ENCODE results near the gene SPHK2. TPM values are rescaled to one million over a fixed set of nuclear protein-coding genes. Genes with fewer than 3 reads are reported as not detected.

The SPHK2 gene
- polyA plus RNA-seq, 1 of the 3 experiments (the other 2 are of a cell fraction), result 14.8 TPM

GRCh38 chr19:48625891-48626327 is 6.6 kb downstream of the SPHK2 start:
- Histone ChIP-seq H4K20me1 (ENCODE audit: insufficient read depth) (no peaks in the 10 kb centered on the region), H3K27me3 (ENCODE audit: insufficient read depth) (no peaks in the 10 kb centered on the region), H2AFZ (ENCODE audit: low read depth) (no peak overlapping the region), H3K9ac (no peak overlapping the region), H3K4me2 (peak overlapping the region; percentile 98; the same call in 1 of the 2 replicates), H3K79me2 (ENCODE audit: insufficient read depth) (0 out of 2 replicates have a peak, but pooled peaks cover 3% of the 10 kb centered on the region), H3K36me3 (replicated peaks in 1 of 2; ENCODE audit: control insufficient read depth in 1 of 2, insufficient read depth in 2 of 2, low read length in 1 of 2) (peaks cover 11 to 18% of the 10 kb centered on the region in 2 experiments), H3K27ac (ENCODE audit: low read depth in 2 of 2, low read length in 1 of 2) (no peak overlapping the region), H3K4me3 (ENCODE audit: low read depth in 2 of 2, low read length in 1 of 2) (no peak overlapping the region), H3F3A (replicated peaks; ENCODE audit: insufficient read depth) (peaks cover 13% of the 10 kb centered on the region), H3K9me3 (no peaks in the 10 kb centered on the region), H3K9me2 (no peaks in the 10 kb centered on the region), H3K4me1 (ENCODE audit: control insufficient read depth in 1 of 2, insufficient read depth in 2 of 2, low read depth in 1 of 2, low read length in 1 of 2) (peaks cover 4 to 22% of the 10 kb centered on the region in 2 experiments; a peak in 2 of 4 replicates)
- no CpG with 5 or more reads among the region's 30 CpGs for WGBS (ENCODE audit: low lambda C conversion rate)
- no peak for DNase-seq
- ChIA-PET POLR2A (interaction anchor here (0.7 to 1.5 kb wide), 2 partner anchors 9 to 201 kb away, joined by 3 to 5 read pairs; no protein-coding TSS in a partner anchor), CTCF (no interaction called here)
- TF ChIP-seq SIN3A (IDR thresholded peaks at IDR 0.05; ENCODE audit: borderline replicate concordance, low read depth, low read length) (no peak), USF1 (IDR thresholded peaks at IDR 0.05; ENCODE audit: borderline replicate concordance, low read depth) (no peak), FOXJ3 (CRISPR knock-in tag; IDR thresholded peaks at IDR 0.05) (no peak), TEAD4 (IDR thresholded peaks at IDR 0.05; ENCODE audit: borderline replicate concordance, insufficient read depth) (no peak), RAD21 (IDR thresholded peaks at IDR 0.05; ENCODE audit: low read length) (no peak), FOXM1 (IDR thresholded peaks at IDR 0.05; ENCODE audit: low read depth) (no peak), JUND (IDR thresholded peaks at IDR 0.05) (no peak), MAX (IDR thresholded peaks at IDR 0.05; ENCODE audit: low read depth) (no peak), NRF1 (IDR thresholded peaks at IDR 0.05; ENCODE audit: low read depth, low read length) (no peak), FOSL2 (IDR thresholded peaks at IDR 0.05; ENCODE audit: borderline replicate concordance, low read depth) (no peak), TAF1 (IDR thresholded peaks at IDR 0.05; ENCODE audit: borderline replicate concordance, low read depth, low read length) (no peak), EZH2phosphoT487 (IDR thresholded peaks at IDR 0.05; ENCODE audit: borderline replicate concordance, low read depth) (no peak), GATA2 (CRISPR knock-in tag; IDR thresholded peaks at IDR 0.05) (no peak), USF2 (IDR thresholded peaks at IDR 0.05; ENCODE audit: borderline replicate concordance, low read depth, low read length) (no peak), MEF2A (IDR thresholded peaks at IDR 0.05; ENCODE audit: borderline replicate concordance, low read depth) (no peak), RCOR1 (IDR thresholded peaks at IDR 0.05; ENCODE audit: low read length) (no peak), REST (IDR thresholded peaks at IDR 0.05; ENCODE audit: low read depth, low read length) (no peak), NFIC (IDR thresholded peaks at IDR 0.05; ENCODE audit: borderline replicate concordance) (no peak)

All from SK-N-SH (cell line).